GM19193 (cell line): ENCODE data around the gene HECTD3.
A peak's percentile ranks its signal among the peaks of the same experiment; 100 is the strongest.

Source experiments
- POLR2A ChIP-seq: IDR thresholded peaks from 4 replicates; pipeline ENCODE4 v1.6.1; 2011; ENCODE audit not compliant: insufficient read depth, insufficient read length; ENCODE audit errors: extremely low read depth

The HECTD3 gene

DNA sequence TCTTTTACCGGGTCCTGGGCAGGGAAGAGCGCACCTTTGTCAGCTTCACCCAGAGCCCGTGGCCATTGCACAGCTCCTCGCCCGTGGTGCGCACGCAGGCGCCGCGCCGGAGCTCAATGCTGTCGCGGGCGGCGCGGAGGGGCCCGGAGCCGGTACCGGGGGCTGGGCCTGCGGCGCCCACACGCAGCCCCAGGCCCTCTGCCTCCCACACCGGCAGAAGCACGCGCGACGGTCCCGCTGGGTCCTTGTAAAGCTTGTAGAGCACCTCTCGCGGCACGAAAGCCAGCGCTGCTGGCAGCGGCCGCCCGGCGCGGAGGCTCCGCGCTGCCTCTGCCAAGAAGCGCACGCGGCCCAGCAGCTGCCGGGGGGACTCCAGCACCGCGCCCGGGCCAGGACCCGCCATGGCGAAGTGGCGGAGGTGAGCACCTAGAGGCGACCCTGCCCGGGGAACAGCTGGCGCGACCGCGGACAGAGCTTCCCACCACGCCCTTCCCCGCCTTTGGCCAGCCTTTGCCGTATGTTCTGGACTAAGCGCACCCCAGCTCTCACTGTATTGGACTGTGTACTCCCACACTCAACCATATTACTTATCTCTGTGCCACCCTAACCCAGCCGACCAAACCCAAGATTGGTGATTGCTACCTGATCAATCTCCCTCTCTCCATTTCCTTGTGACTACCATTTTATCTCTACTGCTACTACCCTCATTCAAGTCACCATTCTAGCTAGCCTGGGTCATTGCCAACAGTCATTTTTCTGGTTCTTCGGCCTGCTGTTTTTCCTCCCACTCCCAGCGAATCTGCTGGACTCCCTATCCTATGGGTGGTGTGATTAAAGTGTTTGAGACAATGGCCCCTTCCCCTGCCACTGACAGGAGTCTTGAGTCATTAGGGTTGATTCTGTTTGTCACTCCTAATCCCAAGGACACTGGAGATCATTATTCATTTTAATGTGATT lies at the start of gene HECTD3:
Gene HECTD3 (minus strand): TSS at position 470 of the 957 bp plus-strand sequence. CDS start 67 bp downstream, at position 403.
- peak; percentile 71 for TF ChIP-seq POLR2A

DNA sequence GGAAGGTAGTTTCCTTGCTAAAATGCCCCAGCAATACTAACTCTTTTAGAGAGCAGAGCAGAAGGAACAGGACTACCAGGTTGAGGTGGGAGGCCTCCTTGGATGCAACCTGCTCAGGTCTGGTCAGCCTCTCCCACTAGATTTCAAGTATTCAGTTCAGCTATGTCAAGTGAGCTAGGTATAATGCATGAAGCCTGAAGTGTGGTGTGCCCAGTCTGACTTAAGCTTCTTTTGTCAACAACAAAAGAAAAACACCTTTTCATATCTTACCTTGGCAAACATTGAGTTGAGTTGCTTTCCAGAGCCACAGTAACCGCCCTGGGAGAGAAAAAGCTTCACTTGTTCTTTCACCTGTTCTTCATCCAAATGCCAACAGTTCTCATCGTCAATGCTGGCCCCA lies 48.7 kb upstream of the HECTD3 start:
- TF ChIP-seq POLR2A = no peak

- no peak for TF ChIP-seq POLR2A
These were observed 46.4 kb upstream of the HECTD3 start for GRCh38 chr1:45057542-45057941.

- TF ChIP-seq POLR2A = no peak
These were observed 40.1 kb upstream of the HECTD3 start for GRCh38 chr1:45051005-45051772.

DNA sequence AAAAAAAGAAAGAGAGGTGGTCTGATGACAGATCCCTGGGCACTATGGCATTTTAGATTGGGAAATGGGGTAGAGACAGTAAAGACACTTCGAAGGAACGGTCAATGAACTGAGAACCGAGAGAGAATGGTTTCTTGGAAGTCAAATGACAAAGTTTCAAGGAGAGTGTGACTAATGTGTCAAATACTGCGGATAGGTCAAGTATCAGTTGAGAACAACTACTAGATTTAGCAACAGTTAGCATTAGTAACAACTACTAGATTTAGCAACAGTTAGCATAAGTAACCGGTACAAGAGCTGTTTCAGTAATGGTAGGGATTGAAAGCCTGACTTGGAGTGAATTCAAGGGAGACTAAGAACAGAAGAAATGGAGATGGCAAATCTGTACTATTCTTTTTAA lies 35.9 kb upstream of the HECTD3 start:
- no peak for TF ChIP-seq POLR2A

DNA sequence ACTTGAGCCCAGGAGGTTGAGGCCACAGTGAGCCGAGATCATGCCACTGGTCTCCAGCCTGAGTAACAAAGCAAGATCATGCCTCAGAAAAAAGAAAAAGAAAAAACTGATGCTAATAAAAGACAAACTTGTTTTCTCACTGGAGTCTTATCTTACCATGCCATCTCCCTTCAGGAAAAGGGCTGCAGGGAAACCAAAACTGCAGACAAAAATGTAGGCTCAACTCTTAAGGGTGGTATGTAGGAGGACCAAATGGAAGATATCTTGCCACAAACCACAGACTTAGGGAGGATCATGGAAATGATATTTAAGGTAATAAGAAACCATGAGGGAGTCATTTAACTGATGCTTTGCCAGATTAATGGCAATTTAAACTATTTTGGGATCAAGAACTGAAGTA lies 33.8 kb upstream of the HECTD3 start:
- TF ChIP-seq POLR2A = no peak

DNA sequence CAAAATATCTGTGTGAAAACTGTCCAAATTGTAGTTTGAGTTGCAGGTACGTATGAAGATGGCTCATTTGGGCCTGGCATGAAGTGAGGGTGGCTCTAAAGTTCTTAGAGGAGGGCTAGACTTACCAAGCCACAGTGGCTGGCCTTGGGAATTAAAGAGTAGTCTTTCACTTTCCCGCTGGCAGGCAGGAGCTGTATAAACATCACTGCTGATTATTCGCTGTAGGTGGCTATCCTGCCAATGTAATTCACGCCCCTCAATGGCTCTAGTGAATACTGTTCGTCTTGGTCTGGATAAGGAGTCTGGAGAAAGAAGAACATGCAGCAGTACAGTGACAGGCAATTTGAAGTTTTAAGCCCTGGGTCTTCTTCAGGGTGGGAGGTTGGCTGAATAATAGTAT lies 32.0 kb upstream of the HECTD3 start:
- TF ChIP-seq POLR2A = no peak

DNA sequence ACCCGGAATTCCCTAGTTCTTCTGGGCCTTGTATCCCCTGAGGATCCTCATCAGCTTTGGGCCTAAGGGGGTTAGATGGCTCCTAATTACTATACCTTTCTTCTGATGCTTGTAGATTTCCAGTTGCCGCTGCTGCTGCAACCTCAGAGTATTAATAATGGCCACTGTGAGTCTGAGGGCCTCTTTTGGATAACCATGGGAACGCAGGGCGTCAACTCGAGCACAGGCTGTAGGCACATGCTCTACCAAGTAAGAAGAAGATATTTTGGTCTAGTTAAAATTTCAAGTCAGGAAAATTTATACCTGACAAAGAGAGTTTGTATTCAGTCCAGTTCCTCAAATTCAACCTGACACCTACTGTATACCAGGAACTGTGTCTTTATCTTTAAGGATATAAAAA lies 29.2 kb upstream of the HECTD3 start:
- TF ChIP-seq POLR2A = no peak

DNA sequence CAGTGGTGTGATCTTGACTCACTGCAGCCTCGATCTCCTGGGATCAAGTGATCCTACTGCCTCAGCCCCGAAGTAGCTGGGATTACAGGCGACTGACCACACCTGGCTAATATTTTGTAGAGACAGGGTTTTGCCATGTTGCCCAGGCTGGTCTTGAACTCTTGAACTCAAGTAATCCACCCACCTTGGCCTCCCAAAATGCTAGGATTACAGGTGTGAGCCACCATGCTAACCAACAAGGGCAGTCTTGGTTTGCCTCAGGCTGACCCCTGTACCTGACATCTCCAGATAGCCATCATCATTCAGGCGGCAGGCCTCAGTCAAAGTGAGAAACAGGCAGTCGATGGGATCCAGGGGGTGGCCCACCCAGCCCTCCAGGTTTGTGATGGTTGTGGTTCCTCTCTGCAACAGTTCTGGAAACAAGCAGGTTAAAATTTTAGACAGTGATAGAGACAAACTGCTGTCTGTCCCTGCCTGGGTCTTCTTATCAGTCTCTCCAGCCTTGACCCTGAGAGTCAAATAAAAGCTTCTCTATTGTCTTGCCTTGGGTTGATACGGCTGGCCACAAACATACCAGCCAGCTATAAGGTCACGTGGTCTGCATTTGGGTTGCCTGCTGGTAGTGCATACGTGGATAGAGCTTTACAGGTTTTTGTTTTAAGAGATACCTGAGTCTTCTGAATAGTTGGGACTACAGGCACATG lies 27.7 kb upstream of the HECTD3 start:
- no peak for TF ChIP-seq POLR2A

- no peak for TF ChIP-seq POLR2A
These were observed 27.1 kb upstream of the HECTD3 start for GRCh38 chr1:45038240-45038639.

DNA sequence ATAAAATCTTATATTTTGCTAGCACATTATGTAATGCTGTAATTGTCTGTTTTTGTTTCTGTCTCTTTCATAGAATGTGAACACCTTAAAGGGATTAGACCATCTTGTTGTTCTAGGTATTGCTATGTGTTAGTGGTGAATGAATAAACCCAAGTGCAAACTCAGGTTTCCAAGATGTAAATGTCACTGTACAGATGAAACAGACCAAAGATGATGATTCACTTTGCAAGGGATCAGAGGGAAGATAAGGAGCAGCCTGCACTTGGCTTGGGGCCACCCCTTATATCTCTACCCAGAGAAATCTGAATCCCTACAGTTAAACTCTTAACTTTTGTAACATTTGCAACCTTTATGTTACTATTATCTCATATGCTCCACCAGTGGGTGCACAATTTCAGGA lies 26.3 kb upstream of the HECTD3 start:
- no peak for TF ChIP-seq POLR2A

GRCh38 chr1:45035631-45036301 lies 24.6 kb upstream of the HECTD3 start:
- no peak for TF ChIP-seq POLR2A

DNA sequence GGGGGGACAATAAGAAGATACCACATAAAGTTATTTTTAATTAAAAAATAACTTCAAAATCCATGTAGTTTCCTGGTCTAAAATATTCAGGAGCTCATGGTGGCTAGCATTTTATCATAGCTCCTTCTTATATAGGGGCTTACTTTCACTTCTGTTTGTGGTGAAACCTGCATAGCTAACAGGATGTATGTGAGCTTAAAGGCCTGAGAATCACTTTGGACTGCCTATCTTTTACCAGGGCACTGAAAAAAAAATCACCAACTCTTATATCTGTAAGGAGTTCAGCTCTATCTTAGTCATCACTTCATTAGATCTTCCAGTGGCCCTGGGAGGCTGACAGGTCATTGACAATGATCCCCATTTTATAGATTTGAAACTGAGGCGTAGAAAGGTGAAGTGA lies 22.2 kb upstream of the HECTD3 start:
- TF ChIP-seq POLR2A = no peak

DNA sequence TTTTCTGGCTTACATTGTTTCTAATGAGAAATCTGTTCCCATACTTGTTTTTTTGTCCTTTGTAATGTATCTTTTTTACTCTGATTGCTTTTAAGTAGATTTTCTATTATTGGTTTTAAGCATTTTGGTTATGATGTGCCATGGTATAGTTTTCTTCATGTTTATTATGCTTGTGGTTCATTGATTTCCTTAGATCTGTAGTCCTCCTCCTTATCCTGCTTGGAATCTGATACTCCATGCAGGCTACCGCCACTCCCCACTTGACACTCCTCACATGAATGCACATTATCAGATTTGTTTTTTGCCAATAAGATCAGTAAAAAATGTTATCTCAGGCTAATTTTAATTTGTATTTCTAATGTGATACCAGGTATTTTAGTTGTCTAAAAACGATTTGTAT lies 21.7 kb upstream of the HECTD3 start:
- no peak for TF ChIP-seq POLR2A

DNA sequence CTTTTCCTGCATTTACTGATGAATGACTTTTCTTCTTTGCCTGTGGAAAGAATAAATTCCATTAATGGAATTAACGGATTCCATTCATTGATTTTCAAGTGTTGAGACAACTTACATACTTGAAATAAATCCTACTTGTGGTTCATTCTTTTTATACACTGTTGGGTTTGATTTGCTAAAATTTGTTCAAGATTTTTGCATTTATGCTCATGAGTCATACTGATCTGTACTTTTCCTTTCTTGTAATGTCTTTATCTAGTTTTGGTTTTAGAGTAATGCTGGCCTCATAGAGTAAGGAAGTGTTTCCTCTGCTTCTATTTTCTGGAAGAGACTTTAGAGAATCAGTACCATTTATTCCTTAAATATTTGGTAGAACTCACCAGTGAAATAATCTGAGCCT lies 15.3 kb upstream of the HECTD3 start:
- TF ChIP-seq POLR2A = no peak
